LNCaP clone FGC (cell line): Measurements from ENCODE around the gene USP51.
"Not testable (repeated sequence)": the region's sequence is repeated elsewhere in the genome, so short reads cannot be mapped to it uniquely, and the experiment has no call there.

Experiments
- DNase-seq: peaks from one replicate; pipeline ENCODE4 v3.0.0-alpha.2; 2011; ENCODE audit warnings: low read depth
- H3K4me3 ChIP-seq: 2 replicates; pipeline ENCODE4 v1.5.1; 2011; ENCODE audit warnings: mild to moderate bottlenecking, low read depth, low read length, control low read depth
- TF ChIP-seq, protein P1 (sequence below): IDR thresholded peaks from 2 replicates; pipeline ENCODE4 v1.5.1; 2012; ENCODE audit warnings: mild to moderate bottlenecking; ENCODE audit not compliant: control insufficient read depth, insufficient read depth; ENCODE audit errors: extremely low read depth

Gene USP51

DNA sequence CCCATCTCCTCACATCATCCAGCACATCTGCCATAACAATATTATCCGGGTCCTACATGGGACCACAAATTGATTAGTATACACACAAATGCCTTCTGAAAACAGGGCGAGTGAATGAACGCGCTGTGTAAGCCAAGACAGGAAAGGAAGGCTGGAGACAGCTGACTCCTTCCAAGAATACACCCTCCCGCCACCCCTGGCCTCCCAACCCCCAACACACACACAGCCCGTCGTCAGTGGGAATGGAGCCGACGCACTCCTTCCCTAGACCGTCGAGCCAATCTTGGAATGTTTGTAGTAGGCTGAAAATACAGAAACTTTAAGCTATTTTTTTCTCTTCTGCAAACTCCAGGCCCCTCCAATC, 38.0 kb downstream of the USP51 start:
- TF ChIP-seq, protein P1, sequence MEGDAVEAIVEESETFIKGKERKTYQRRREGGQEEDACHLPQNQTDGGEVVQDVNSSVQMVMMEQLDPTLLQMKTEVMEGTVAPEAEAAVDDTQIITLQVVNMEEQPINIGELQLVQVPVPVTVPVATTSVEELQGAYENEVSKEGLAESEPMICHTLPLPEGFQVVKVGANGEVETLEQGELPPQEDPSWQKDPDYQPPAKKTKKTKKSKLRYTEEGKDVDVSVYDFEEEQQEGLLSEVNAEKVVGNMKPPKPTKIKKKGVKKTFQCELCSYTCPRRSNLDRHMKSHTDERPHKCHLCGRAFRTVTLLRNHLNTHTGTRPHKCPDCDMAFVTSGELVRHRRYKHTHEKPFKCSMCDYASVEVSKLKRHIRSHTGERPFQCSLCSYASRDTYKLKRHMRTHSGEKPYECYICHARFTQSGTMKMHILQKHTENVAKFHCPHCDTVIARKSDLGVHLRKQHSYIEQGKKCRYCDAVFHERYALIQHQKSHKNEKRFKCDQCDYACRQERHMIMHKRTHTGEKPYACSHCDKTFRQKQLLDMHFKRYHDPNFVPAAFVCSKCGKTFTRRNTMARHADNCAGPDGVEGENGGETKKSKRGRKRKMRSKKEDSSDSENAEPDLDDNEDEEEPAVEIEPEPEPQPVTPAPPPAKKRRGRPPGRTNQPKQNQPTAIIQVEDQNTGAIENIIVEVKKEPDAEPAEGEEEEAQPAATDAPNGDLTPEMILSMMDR: no peak
- no peak for DNase-seq
- no peak overlapping the region for H3K4me3 ChIP-seq

GRCh38 chrX:55451141-55451540, 38.5 kb downstream of the USP51 start:
- TF ChIP-seq, protein P1: no peak
- no peak for DNase-seq
- H3K4me3 ChIP-seq: no peak overlapping the region

DNA sequence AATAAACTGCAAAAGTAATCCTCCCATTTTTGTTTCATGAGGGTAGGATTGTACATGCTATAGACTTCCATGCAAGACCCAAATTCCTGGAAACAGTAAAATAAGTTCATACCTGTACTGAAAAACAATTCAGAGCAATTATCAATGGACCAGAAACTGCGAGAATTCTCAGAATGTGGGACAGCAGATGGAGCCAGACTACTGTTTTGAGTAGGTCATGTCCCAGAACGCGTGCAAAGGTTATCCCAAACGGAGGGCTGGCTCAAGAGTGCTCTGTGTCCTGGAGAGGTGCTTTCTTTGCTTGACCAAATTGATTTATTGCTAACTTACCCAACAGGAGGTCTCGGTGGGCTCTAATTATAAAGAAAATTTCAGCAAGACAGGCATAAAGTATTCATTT, 39.4 kb downstream of the USP51 start:
- no peak overlapping the region for H3K4me3 ChIP-seq
- peak; percentile 13 for DNase-seq
- TF ChIP-seq, protein P1: peak; percentile 48

DNA sequence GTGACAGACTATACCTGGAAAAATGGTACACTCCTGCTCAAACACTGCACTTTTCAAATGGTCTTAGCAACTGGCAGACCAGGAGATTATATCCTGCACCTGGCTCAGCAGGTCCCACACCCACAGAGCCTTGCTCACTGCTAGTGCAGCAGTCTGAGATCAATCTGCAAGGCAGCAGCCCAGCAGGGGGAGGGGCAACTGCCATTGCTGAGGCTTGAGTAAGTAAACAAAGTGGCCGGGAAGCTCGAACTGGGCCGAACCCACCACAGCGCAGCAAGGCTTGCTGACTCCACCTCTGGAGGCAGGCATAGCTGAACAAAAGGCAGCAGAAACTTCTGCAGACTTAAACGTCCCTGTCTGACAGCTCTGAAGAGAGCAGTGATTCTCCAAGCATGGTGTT, 46.2 kb downstream of the USP51 start:
- not testable (repeated sequence) for DNase-seq, H3K4me3 ChIP-seq
